ENCODE results near the gene NFX1.
"Not testable (repeated sequence)": the region's sequence is repeated elsewhere in the genome, so short reads cannot be mapped to it uniquely, and the experiment has no call there.

The NFX1 gene

DNA sequence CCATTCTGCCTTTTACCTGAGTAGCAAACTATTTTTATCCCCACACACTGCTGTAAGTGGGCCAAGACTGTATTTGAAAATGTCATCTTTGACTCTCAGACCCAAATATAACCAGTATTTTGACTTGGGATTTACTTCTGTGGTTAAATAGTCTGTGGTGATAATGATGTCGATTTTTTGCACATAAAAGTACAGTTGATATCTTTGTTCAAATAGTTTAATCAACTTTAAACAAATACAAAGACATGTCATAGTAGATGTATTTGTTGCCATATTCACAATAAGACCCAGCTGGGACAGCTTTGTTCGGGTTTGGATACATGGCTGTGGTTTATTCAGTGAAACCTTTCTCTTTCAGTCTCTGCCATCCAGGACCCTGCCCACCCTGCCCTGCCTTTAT lies 20.4 kb downstream of the NFX1 start:
- no peaks in the 10 kb centered on the region for H3K9me2 ChIP-seq (replicated peaks; ENCODE audit: insufficient read depth, low read length)
- no peaks in the 10 kb centered on the region for H3F3A ChIP-seq (ENCODE audit: insufficient read depth)
- TF ChIP-seq, protein P1, sequence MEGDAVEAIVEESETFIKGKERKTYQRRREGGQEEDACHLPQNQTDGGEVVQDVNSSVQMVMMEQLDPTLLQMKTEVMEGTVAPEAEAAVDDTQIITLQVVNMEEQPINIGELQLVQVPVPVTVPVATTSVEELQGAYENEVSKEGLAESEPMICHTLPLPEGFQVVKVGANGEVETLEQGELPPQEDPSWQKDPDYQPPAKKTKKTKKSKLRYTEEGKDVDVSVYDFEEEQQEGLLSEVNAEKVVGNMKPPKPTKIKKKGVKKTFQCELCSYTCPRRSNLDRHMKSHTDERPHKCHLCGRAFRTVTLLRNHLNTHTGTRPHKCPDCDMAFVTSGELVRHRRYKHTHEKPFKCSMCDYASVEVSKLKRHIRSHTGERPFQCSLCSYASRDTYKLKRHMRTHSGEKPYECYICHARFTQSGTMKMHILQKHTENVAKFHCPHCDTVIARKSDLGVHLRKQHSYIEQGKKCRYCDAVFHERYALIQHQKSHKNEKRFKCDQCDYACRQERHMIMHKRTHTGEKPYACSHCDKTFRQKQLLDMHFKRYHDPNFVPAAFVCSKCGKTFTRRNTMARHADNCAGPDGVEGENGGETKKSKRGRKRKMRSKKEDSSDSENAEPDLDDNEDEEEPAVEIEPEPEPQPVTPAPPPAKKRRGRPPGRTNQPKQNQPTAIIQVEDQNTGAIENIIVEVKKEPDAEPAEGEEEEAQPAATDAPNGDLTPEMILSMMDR (IDR thresholded peaks at IDR 0.05; ENCODE audit: insufficient read depth, low read length, poor library complexity, severe bottlenecking), result no peak
- no peak for TF ChIP-seq EZH2phosphoT487 (conservative IDR thresholded peaks at IDR 0.05; ENCODE audit: low read length)
- peaks cover 61% of the 10 kb centered on the region for H3K36me3 ChIP-seq (ENCODE audit: low read length)
- no peak overlapping the region for H2AFZ ChIP-seq (ENCODE audit: low read depth, low read length, severe bottlenecking)
- no peaks in the 10 kb centered on the region for H3K9me3 ChIP-seq (ENCODE audit: insufficient read depth, low read length)
- H3K27ac ChIP-seq (ENCODE audit: low read depth, low read length), result no peak overlapping the region
- no peak overlapping the region for H3K9ac ChIP-seq (ENCODE audit: low read length)
- no peaks in the 10 kb centered on the region for H3K79me2 ChIP-seq (ENCODE audit: insufficient read depth, low read length)
- no peak overlapping the region for H3K4me2 ChIP-seq (ENCODE audit: low read depth, low read length, poor library complexity, severe bottlenecking)
- H3K27me3 ChIP-seq (ENCODE audit: low read length), result no peaks in the 10 kb centered on the region
- no peak overlapping the region for H3K4me3 ChIP-seq (ENCODE audit: insufficient read depth, low read length, poor library complexity, severe bottlenecking)
- H4K20me1 ChIP-seq (ENCODE audit: low read depth, low read length), result no peaks in the 10 kb centered on the region

DNA sequence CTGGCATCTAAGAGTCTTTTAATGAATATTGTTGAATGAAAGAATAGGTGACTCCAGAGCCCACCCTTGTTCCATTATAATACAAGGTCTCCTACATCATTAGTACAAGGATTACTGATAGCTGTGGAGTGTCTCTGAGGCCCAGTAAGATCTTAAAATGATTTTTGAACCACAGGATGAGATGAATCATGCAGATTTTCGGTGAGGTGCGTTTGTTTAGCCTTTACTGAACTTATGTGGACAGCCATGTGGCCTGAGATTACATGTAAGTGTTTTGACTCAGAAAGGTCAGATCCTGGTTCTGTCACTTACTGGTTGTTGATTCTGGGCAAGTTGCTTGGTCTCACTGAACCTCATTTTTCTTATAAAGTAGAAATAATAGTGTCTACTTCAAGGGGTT lies 21.6 kb downstream of the NFX1 start:
- Histone ChIP-seq H3K79me2 (ENCODE audit: insufficient read depth, low read length) (no peaks in the 10 kb centered on the region), H3K27me3 (ENCODE audit: low read length) (no peaks in the 10 kb centered on the region), H4K20me1 (ENCODE audit: low read depth, low read length) (no peaks in the 10 kb centered on the region), H3K27ac (ENCODE audit: low read depth, low read length) (no peak overlapping the region), H3K36me3 (ENCODE audit: low read length) (peaks cover 66% of the 10 kb centered on the region), H2AFZ (ENCODE audit: low read depth, low read length, severe bottlenecking) (no peak overlapping the region), H3K4me3 (ENCODE audit: insufficient read depth, low read length, poor library complexity, severe bottlenecking) (no peak overlapping the region), H3K9me3 (ENCODE audit: insufficient read depth, low read length) (no peaks in the 10 kb centered on the region), H3K9me2 (replicated peaks; ENCODE audit: insufficient read depth, low read length) (no peaks in the 10 kb centered on the region), H3K4me2 (ENCODE audit: low read depth, low read length, poor library complexity, severe bottlenecking) (no peak overlapping the region), H3K9ac (ENCODE audit: low read length) (no peak overlapping the region), H3F3A (ENCODE audit: insufficient read depth) (0 out of 2 replicates have a peak, but pooled peaks cover 3% of the 10 kb centered on the region)
- no peak for TF ChIP-seq EZH2phosphoT487 (conservative IDR thresholded peaks at IDR 0.05; ENCODE audit: low read length)
- TF ChIP-seq, protein P1 (IDR thresholded peaks at IDR 0.05; ENCODE audit: insufficient read depth, low read length, poor library complexity, severe bottlenecking), result no peak

DNA sequence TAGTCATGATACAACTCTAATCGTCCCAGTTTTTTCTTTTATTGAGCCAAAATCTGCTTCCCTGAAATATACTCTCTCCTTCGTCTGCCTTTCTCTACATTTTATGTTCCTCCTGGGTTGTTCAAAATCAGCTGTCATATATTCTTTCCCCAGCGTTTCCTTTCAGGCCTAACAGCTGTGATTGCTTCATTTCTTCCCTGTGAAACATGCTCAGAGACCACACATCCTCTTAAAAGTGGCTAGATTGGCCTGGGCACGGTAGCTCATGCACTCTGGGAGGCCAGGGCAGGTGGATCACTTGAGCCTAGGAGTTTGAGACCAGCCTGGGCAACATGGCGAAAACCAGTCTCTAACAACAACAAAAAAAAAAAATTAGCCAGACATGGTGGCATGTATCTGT lies 25.1 kb downstream of the NFX1 start:
- H3K9me3 ChIP-seq (ENCODE audit: insufficient read depth, low read length), result no peaks in the 10 kb centered on the region
- no peaks in the 10 kb centered on the region for H3K9me2 ChIP-seq (replicated peaks; ENCODE audit: insufficient read depth, low read length)
- H3K4me3 ChIP-seq (ENCODE audit: insufficient read depth, low read length, poor library complexity, severe bottlenecking), result no peak overlapping the region
- no peaks in the 10 kb centered on the region for H3K79me2 ChIP-seq (ENCODE audit: insufficient read depth, low read length)
- no peak overlapping the region for H3K27ac ChIP-seq (ENCODE audit: low read depth, low read length)
- peaks cover 63% of the 10 kb centered on the region for H3K36me3 ChIP-seq (ENCODE audit: low read length)
- no peak overlapping the region for H2AFZ ChIP-seq (ENCODE audit: low read depth, low read length, severe bottlenecking)
- H3K9ac ChIP-seq (ENCODE audit: low read length), result no peak overlapping the region
- no peak overlapping the region for H3K4me2 ChIP-seq (ENCODE audit: low read depth, low read length, poor library complexity, severe bottlenecking)
- 0 out of 2 replicates have a peak, but pooled peaks cover 3% of the 10 kb centered on the region for H3F3A ChIP-seq (ENCODE audit: insufficient read depth)
- no peaks in the 10 kb centered on the region for H4K20me1 ChIP-seq (ENCODE audit: low read depth, low read length)
- TF ChIP-seq, protein P1 (IDR thresholded peaks at IDR 0.05; ENCODE audit: insufficient read depth, low read length, poor library complexity, severe bottlenecking), result no peak
- no peak for TF ChIP-seq EZH2phosphoT487 (conservative IDR thresholded peaks at IDR 0.05; ENCODE audit: low read length)
- no peaks in the 10 kb centered on the region for H3K27me3 ChIP-seq (ENCODE audit: low read length)

DNA sequence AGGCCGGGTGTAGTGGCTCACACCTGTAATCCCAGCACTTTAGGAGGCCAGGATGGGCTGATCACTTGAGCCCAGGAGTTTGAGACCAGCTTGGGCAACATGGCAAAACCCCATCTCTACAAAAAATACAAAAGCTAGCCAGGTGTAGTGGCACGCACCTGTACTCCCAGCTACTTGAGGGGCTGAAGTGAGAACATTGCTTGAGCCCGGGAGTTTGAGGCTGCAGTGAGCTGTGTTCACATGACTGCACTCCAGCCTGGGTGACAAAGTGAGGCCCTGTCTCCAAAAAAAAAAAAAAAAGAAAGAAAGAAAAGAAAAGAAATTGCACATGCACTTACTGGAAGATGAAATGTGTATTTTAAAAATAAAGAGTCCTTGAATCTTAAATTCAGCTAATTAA lies 26.8 kb downstream of the NFX1 start:
- not testable (repeated sequence) for H3F3A ChIP-seq (ENCODE audit: insufficient read depth)

More for the DNA sequence above, 26.8 kb downstream of the NFX1 start:
- not testable (repeated sequence) for H2AFZ ChIP-seq (ENCODE audit: low read depth, low read length, severe bottlenecking); H3K9ac ChIP-seq (ENCODE audit: low read length); H3K4me3 ChIP-seq (ENCODE audit: insufficient read depth, low read length, poor library complexity, severe bottlenecking); H4K20me1 ChIP-seq (ENCODE audit: low read depth, low read length); H3K27me3 ChIP-seq (ENCODE audit: low read length); H3K79me2 ChIP-seq (ENCODE audit: insufficient read depth, low read length); H3K4me2 ChIP-seq (ENCODE audit: low read depth, low read length, poor library complexity, severe bottlenecking); H3K9me3 ChIP-seq (ENCODE audit: insufficient read depth, low read length); H3K9me2 ChIP-seq (replicated peaks; ENCODE audit: insufficient read depth, low read length); H3K27ac ChIP-seq (ENCODE audit: low read depth, low read length)
- peaks cover 57% of the 10 kb centered on the region for H3K36me3 ChIP-seq (ENCODE audit: low read length)

Data from SU-DHL-6 (cell line).